ENCODE results near the gene TOMM6.
A peak's percentile ranks its signal among the peaks of the same experiment; 100 is the strongest.

The TOMM6 gene

GRCh38 chr6:41778895-41779294 lies 8.6 kb upstream of the TOMM6 start:
- TF ChIP-seq, protein P1, sequence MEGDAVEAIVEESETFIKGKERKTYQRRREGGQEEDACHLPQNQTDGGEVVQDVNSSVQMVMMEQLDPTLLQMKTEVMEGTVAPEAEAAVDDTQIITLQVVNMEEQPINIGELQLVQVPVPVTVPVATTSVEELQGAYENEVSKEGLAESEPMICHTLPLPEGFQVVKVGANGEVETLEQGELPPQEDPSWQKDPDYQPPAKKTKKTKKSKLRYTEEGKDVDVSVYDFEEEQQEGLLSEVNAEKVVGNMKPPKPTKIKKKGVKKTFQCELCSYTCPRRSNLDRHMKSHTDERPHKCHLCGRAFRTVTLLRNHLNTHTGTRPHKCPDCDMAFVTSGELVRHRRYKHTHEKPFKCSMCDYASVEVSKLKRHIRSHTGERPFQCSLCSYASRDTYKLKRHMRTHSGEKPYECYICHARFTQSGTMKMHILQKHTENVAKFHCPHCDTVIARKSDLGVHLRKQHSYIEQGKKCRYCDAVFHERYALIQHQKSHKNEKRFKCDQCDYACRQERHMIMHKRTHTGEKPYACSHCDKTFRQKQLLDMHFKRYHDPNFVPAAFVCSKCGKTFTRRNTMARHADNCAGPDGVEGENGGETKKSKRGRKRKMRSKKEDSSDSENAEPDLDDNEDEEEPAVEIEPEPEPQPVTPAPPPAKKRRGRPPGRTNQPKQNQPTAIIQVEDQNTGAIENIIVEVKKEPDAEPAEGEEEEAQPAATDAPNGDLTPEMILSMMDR (conservative IDR thresholded peaks at IDR 0.05; ENCODE audit: low read depth): no peak
- ChIA-PET CTCF (interaction anchor here (0.7 kb wide), 1 partner anchor 179 kb away, joined by 4 read pairs; no protein-coding TSS in a partner anchor), POLR2A (ENCODE audit: low non-redundant PET) (interaction anchor here (0.6 kb wide), 1 partner anchor 897 kb away, joined by 3 read pairs; no protein-coding TSS in a partner anchor)
- no peak for DNase-seq (ENCODE audit: low spot score)
- peak overlapping the region; percentile 97 for H3K27ac ChIP-seq

DNA sequence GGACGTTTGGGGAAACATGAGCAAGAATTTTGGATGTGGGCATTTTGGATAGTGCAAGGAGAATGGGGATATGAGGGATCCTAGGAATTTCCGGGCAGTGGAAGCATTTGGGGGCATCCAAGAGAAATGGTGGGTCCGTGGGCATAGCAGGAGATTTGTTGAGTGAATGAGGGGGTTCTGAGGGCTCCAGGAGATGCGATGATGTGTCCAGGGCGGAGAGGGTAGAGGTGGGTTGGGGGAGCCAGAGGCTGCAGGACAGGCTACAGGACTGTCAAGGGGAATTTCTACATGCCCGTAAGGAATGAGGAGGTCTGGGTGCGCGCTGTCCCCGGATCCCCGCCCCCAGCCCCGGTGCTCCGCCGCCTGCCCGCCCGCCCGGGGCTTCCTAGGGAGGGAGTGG lies 8.2 kb upstream of the TOMM6 start:
- DNase-seq (ENCODE audit: low spot score): no peak
- ChIA-PET CTCF (interaction anchor here (0.9 to 1.2 kb wide), 3 partner anchors 158 to 317 kb away, joined by 4 to 5 read pairs (median 4); no protein-coding TSS in a partner anchor), POLR2A (ENCODE audit: low non-redundant PET) (no interaction called here)
- TF ChIP-seq, protein P1 (conservative IDR thresholded peaks at IDR 0.05; ENCODE audit: low read depth): no peak
- peak overlapping the region; percentile 97 for H3K27ac ChIP-seq

DNA sequence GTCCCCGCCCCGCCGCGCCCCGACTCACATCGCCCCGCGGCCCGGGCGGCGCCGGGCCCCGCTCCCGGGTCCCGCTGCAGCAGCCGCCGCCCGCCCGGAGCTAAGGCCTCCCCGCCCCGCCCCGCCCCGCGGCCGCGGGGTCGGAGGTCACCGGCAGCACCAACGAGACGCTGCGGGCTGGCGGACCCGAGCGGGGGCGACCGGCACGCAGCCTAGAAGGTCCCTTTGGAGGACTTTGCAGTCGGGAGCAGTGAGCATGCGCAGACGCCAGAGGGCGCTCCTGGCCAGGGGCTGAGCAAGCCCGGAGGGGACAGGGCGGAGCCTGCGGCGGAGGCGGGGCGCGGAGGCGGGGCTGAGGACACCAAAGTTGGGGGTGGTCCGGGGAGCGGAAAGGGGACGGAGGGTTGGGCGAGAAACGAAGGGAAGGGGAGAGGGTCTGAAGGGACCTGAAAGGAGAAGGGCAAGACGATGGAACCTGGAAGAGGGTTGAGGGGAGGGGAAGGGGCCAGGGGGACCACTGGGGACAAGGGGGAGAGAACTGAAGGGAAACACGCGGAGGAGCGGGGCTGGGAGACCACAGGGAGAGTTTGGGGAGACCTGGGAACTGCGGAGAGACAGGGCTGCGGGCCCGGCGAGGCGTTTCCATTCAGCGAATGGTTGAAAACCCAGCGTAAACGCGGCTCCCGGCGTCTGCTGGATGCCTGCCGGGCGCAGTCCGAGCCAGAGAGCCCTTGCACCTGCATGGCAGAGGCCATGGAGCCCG lies 7.5 kb upstream of the TOMM6 start, which contains the start of gene FRS3:
Gene FRS3 (minus strand): TSS at position 113 of the 763 bp plus-strand sequence. CDS start 2,913 bp downstream, outside the sequence.
- ChIA-PET CTCF (interaction anchor here (0.6 to 1.2 kb wide), 5 partner anchors 16 to 317 kb away, joined by 3 to 5 read pairs (median 4); no protein-coding TSS in a partner anchor), POLR2A (ENCODE audit: low non-redundant PET) (no interaction called here)
- TF ChIP-seq, protein P1 (conservative IDR thresholded peaks at IDR 0.05; ENCODE audit: low read depth): peak; percentile 96
- peak within 1 kb of the TSS; percentile 97 for H3K27ac ChIP-seq
- DNase-seq (ENCODE audit: low spot score): peak; percentile 93

- ChIA-PET POLR2A (ENCODE audit: low non-redundant PET) (no interaction called here), CTCF (interaction anchor here (0.7 to 1.2 kb wide), 4 partner anchors 47 to 324 kb away, joined by 3 to 5 read pairs (median 4); no protein-coding TSS in a partner anchor)
- DNase-seq (ENCODE audit: low spot score): peak; percentile 65
- peak within 1 kb of the TSS; percentile 97 for H3K27ac ChIP-seq
- TF ChIP-seq, protein P1 (conservative IDR thresholded peaks at IDR 0.05; ENCODE audit: low read depth): no peak
These were observed 6.7 kb upstream of the TOMM6 start, which contains the start of gene PRICKLE4 for GRCh38 chr6:41780551-41781365. PRICKLE4 (plus strand) TSS chr6:41780782; CDS start chr6:41783474, 2,692 bp downstream.

- POLR2A ChIA-PET (ENCODE audit: low non-redundant PET): interaction anchor here (0.7 kb wide), 1 partner anchor 140 kb away, joined by 4 read pairs; the partner anchor contains the start of genes BYSL and MED20
- TF ChIP-seq, protein P1 (conservative IDR thresholded peaks at IDR 0.05; ENCODE audit: low read depth): no peak
- DNase-seq (ENCODE audit: low spot score): no peak
- H3K27ac ChIP-seq: peak overlapping the region; percentile 97
- CTCF ChIA-PET: interaction anchor here (0.7 to 1.2 kb wide), 2 partner anchors 48 to 325 kb away, joined by 3 read pairs; no protein-coding TSS in a partner anchor
These were observed 6.1 kb upstream of the TOMM6 start for GRCh38 chr6:41781366-41781730.
